GM12874 (cell line): ENCODE measurements around the gene CWC22.

Experiments used
- TF ChIP-seq, protein P1 (sequence below): IDR thresholded peaks from 2 replicates; pipeline ENCODE4 v1.5.1; 2011; ENCODE audit warnings: low read depth, mild to moderate bottlenecking, control low read depth, low read length, moderate library complexity; ENCODE audit not compliant: insufficient read depth

The CWC22 gene

DNA sequence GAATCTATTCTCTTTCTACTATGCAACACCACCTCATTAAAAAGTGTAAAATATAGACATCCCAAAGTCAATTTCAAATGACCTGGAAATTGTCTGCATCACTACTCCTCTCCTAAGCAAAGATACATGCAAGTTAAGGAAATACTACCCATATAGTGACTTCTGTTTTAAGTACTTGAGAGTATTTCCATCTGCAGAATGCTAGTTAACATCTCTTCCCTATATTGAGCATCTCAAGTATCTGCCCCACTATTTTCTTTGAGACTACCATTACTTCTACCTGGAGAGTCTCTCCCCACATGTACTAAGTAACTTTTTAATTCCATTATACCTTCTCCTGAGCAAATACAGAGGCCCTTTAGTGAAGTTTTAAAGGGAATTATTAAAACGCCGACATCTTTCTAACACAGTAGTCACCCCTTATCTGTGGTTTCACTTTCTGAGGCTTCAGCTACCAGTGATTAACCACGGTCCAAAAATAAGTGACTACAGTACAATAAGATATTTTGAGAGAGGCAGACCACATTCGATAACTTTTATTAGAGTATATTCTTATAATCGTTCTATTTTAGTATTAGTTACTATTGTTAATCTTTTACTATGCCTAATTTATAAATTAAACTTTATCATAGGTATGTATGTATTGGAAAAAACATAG, 21.8 kb downstream of the CWC22 start:
- TF ChIP-seq, protein P1, sequence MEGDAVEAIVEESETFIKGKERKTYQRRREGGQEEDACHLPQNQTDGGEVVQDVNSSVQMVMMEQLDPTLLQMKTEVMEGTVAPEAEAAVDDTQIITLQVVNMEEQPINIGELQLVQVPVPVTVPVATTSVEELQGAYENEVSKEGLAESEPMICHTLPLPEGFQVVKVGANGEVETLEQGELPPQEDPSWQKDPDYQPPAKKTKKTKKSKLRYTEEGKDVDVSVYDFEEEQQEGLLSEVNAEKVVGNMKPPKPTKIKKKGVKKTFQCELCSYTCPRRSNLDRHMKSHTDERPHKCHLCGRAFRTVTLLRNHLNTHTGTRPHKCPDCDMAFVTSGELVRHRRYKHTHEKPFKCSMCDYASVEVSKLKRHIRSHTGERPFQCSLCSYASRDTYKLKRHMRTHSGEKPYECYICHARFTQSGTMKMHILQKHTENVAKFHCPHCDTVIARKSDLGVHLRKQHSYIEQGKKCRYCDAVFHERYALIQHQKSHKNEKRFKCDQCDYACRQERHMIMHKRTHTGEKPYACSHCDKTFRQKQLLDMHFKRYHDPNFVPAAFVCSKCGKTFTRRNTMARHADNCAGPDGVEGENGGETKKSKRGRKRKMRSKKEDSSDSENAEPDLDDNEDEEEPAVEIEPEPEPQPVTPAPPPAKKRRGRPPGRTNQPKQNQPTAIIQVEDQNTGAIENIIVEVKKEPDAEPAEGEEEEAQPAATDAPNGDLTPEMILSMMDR: no peak

DNA sequence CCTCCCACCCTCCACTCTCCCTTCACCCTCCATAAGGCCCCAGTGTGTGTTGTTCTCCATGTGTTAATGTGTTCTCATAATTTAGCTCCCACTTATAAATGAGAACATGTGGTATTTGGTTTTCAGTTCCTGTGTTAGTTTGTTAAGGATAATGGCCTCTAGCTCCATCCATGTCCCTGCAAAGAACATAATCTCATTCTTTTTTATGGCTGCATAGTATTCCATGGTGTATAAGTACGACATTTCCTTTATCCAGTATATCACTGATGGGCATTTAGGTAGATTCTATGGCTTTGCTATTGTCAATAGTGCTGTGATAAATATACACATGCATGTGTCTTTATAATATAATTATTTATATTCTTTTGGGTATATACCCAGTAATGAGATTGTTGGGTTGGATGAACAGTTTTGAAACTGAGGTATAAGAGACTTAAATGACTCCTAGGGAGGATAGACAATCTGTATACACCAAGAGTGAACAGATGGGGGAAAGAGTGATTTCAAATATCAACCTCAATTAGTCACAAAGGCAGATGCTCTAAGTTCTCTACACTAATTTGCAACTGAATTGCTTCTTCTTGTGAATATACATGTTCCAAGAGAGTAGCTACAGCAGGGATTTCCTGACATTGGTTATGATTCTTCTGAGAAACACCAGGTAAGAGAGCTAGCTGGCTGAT, 23.7 kb downstream of the CWC22 start:
- TF ChIP-seq, protein P1: no peak

DNA sequence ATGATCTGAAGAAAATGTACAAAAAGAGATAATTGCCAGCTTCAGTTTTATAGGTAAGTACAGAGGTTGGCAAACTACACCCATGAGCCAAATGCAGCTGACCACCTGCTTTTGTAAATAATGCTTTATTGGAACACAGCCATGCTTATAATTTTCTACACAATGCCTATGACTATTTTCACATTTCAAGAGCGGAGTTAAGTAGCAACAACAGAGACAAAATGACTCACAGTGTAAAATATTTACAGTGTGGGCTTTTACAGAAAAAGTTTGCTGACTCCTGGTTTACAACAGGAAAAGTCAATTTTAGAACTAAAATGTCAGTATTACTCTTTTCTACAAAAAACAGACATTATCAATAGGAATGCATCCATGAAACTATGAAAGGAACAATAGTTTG, 26.0 kb downstream of the CWC22 start:
- TF ChIP-seq, protein P1: no peak

DNA sequence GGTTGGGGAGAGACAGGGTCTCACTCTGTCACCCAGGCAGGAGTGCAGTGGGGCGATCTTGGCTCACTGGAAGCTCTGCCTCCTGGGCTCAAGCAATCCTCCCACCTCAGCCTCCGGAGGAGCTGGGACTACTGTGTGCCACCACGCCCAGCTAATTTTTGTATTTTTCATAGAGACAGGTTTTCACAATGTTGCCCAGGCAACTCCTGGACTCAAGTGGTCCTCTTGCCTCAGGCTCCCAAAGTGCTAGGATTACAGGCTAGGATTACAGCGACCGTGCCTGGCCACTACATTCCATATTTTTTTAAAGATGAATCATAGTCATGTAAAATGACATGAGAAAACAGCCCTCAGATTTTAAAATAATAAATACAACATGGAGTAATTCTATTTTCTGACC, 32.3 kb downstream of the CWC22 start:
- TF ChIP-seq, protein P1: no peak

DNA sequence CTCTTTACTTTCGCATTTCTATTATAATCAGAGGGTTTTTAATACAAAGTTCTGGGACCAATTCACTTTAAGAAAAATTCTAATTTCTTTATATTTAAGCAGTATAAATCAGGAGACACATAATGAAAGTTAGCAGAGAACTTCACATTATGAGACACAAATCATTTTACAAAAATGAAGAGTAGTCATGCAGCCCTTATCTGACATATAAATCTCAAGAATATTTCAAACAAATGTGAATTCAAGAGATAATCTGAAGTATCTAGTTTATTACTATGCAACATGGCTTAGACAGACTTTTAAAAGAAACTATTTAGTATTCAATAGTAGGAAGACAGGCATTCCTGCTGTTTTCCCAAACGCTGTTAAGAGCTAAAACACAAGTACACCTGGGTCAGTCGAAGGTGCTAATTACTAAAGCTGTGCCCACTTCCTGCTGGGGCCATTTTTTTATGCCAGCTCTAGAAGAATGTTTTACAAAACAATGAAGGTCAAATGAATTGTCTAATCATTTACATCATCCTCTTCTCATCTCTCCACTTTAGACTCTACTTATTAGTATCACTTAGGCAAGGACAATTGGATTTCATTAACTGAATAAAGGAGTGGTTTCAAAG, 40.2 kb downstream of the CWC22 start:
- TF ChIP-seq, protein P1: no peak

DNA sequence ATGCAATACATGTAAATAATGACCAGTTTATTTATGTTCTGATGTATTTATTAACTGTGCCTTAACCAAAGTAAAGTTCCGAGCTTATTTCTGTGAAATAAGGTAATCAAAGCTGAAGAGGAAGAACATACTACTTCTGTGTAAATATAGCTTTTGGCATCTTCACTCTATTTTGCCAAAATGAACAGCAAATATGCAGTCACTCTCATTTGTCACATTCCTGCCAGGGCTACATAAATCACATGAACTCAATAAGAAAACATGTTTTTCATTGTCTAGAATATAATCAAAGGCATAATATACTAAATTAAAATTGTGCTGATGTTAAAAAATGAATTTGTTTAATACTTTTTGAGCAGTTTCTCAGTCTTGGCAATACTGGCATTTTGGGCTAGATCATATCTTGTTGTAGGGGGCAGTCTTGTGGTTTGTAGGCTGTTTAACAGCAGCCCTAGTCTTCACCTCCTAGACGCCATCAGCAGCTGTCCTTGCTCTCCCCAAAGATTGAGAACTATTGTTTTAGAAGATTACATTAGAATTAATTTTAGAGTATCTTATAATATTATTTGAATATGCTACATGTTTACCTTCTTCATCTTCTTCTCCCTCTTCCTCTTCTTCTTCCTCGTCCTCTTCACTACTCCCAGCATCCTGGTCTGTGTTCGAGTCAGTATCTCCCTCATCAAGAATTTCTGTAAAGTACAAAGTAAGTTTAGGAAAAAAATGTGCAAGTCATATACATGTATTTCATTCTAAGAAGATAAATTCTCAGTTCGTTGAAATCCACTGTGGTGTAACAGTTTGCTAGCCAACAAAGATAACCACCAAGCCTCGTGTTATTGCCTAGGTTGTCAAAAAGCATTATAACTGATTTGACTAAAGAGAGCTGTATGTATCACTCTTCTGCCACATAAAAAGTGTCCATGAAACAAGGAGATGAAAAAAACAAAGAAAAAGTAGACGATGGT, 41.5 kb downstream of the CWC22 start:
- TF ChIP-seq, protein P1: no peak

DNA sequence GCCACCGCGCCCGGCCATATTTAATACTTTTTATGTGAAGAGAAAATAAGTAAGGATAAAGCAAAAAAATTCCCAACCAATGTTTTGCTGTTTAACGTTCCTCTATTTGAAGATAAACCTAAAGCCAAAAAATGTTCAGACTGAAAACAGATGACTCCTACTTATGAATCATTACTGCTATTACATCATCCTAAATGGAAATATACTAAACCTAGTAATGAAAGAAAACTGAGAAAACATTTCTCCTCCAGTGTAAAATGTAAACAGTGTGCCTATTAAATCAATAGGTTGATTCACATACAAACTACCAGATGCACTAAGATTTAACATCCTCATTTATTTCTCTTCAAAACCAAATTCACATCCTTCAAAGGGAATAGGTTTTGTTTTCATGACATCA, 43.5 kb downstream of the CWC22 start:
- TF ChIP-seq, protein P1: no peak
